ENCODE results near the gene NR3C1. TPM values are rescaled to one million over a fixed set of nuclear protein-coding genes. Genes with fewer than 3 reads are reported as not detected.

NR3C1 gene
- total RNA-seq, 1 donor from 2014 or later, result 62.2 TPM

- peaks cover 30% of the 10 kb centered on the region for H3K4me1 Mint-ChIP-seq
- H3K27me3 Mint-ChIP-seq, result no peaks in the 10 kb centered on the region
- intact Hi-C loops (cut with micrococcal nuclease), result loop anchor here (5.0 kb wide), 1 partner anchor 33 kb away; no protein-coding TSS in a partner anchor
- peaks cover 35% of the 10 kb centered on the region for H3K36me3 Mint-ChIP-seq (ENCODE audit: low read depth)
- no peak overlapping the region for H3K4me3 Mint-ChIP-seq
- H3K27ac Mint-ChIP-seq, result no peak overlapping the region
- DNase-seq, result no peak
- no peaks in the 10 kb centered on the region for H3K9me3 Mint-ChIP-seq
Measured at GRCh38 chr5:143318833-143319232, 84.7 kb downstream of the NR3C1 start.

GRCh38 chr5:143318270-143318669 is 85.2 kb downstream of the NR3C1 start:
- Mint-ChIP-seq H3K27me3 (no peaks in the 10 kb centered on the region), H3K36me3 (ENCODE audit: low read depth) (peaks cover 37% of the 10 kb centered on the region), H3K4me1 (peaks cover 30% of the 10 kb centered on the region), H3K4me3 (no peak overlapping the region), H3K9me3 (no peaks in the 10 kb centered on the region), H3K27ac (no peak overlapping the region)
- intact Hi-C loops (cut with micrococcal nuclease), result loop anchor here (5.0 kb wide), 1 partner anchor 34 kb away; no protein-coding TSS in a partner anchor
- no peak for DNase-seq

- Mint-ChIP-seq H3K4me3 (no peak overlapping the region), H3K4me1 (peaks cover 27% of the 10 kb centered on the region), H3K36me3 (ENCODE audit: low read depth) (peaks cover 34% of the 10 kb centered on the region), H3K27ac (no peak overlapping the region), H3K27me3 (no peaks in the 10 kb centered on the region), H3K9me3 (peaks cover 6% of the 10 kb centered on the region)
- intact Hi-C loops (cut with micrococcal nuclease), result loop anchor here (5.0 kb wide), 1 partner anchor 35 kb away; no protein-coding TSS in a partner anchor
- DNase-seq, result no peak
Measured at GRCh38 chr5:143316844-143317631, 86.4 kb downstream of the NR3C1 start.

- no peaks in the 10 kb centered on the region for H3K27me3 Mint-ChIP-seq
Measured at GRCh38 chr5:143316337-143316736, 87.1 kb downstream of the NR3C1 start.

GRCh38 chr5:143315929-143316328 is 87.6 kb downstream of the NR3C1 start:
- Mint-ChIP-seq H3K4me1 (peaks cover 32% of the 10 kb centered on the region), H3K36me3 (ENCODE audit: low read depth) (peaks cover 41% of the 10 kb centered on the region), H3K27me3 (no peaks in the 10 kb centered on the region), H3K4me3 (no peak overlapping the region), H3K27ac (no peak overlapping the region), H3K9me3 (peaks cover 6% of the 10 kb centered on the region)
- intact Hi-C loops (cut with micrococcal nuclease), result loop anchor here (5.0 kb wide), 1 partner anchor 36 kb away; no protein-coding TSS in a partner anchor
- DNase-seq, result peak; percentile 48

More at GRCh38 chr5:143316337-143316736, 87.1 kb downstream of the NR3C1 start:
- intact Hi-C loops (cut with micrococcal nuclease), result loop anchor here (5.0 kb wide), 1 partner anchor 36 kb away; no protein-coding TSS in a partner anchor
- Mint-ChIP-seq H3K4me3 (no peak overlapping the region), H3K27ac (no peak overlapping the region), H3K4me1 (peaks cover 34% of the 10 kb centered on the region), H3K9me3 (peaks cover 6% of the 10 kb centered on the region), H3K36me3 (ENCODE audit: low read depth) (peaks cover 39% of the 10 kb centered on the region)
- DNase-seq, result no peak

GRCh38 chr5:143315214-143315613 is 88.3 kb downstream of the NR3C1 start:
- Mint-ChIP-seq H3K27ac (no peak overlapping the region), H3K4me1 (peaks cover 30% of the 10 kb centered on the region), H3K4me3 (no peak overlapping the region), H3K27me3 (no peaks in the 10 kb centered on the region), H3K36me3 (ENCODE audit: low read depth) (peaks cover 43% of the 10 kb centered on the region), H3K9me3 (peaks cover 6% of the 10 kb centered on the region)
- intact Hi-C loops (cut with micrococcal nuclease), result loop anchor here (5.0 kb wide), 1 partner anchor 37 kb away; no protein-coding TSS in a partner anchor
- DNase-seq, result no peak

- Mint-ChIP-seq H3K36me3 (ENCODE audit: low read depth) (peaks cover 49% of the 10 kb centered on the region), H3K4me1 (peaks cover 33% of the 10 kb centered on the region), H3K27ac (peak overlapping the region; percentile 9), H3K4me3 (no peak overlapping the region), H3K27me3 (no peaks in the 10 kb centered on the region), H3K9me3 (peaks cover 6% of the 10 kb centered on the region)
- no peak for DNase-seq
- intact Hi-C loops (cut with micrococcal nuclease), result loop anchor here (5.0 kb wide), 2 partner anchors 38 to 88 kb away; partner anchors contain the start of gene NR3C1
Measured at GRCh38 chr5:143314659-143315058, 88.8 kb downstream of the NR3C1 start.

- Mint-ChIP-seq H3K9me3 (peaks cover 6% of the 10 kb centered on the region), H3K4me1 (peaks cover 34% of the 10 kb centered on the region), H3K27me3 (no peaks in the 10 kb centered on the region), H3K27ac (peak overlapping the region; percentile 35), H3K36me3 (ENCODE audit: low read depth) (peaks cover 52% of the 10 kb centered on the region), H3K4me3 (no peak overlapping the region)
- intact Hi-C loops (cut with micrococcal nuclease), result loop anchor here (5.0 kb wide), 1 partner anchor 88 kb away; the partner anchor contains the start of gene NR3C1
- no peak for DNase-seq
Measured at GRCh38 chr5:143314099-143314498, 89.4 kb downstream of the NR3C1 start.

GRCh38 chr5:143313298-143313852 is 90.1 kb downstream of the NR3C1 start:
- DNase-seq, result no peak
- no peak overlapping the region for H3K4me3 Mint-ChIP-seq
- peak overlapping the region; percentile 35 for H3K27ac Mint-ChIP-seq
- peaks cover 34% of the 10 kb centered on the region for H3K4me1 Mint-ChIP-seq
- H3K9me3 Mint-ChIP-seq, result peaks cover 10% of the 10 kb centered on the region
- no peaks in the 10 kb centered on the region for H3K27me3 Mint-ChIP-seq
- peaks cover 58% of the 10 kb centered on the region for H3K36me3 Mint-ChIP-seq (ENCODE audit: low read depth)
- intact Hi-C loops (cut with micrococcal nuclease), result loop anchor here (5.0 kb wide), 1 partner anchor 89 kb away; the partner anchor contains the start of gene NR3C1

GRCh38 chr5:143312822-143313221 is 90.7 kb downstream of the NR3C1 start:
- no peaks in the 10 kb centered on the region for H3K27me3 Mint-ChIP-seq
- no peak overlapping the region for H3K27ac Mint-ChIP-seq
- H3K9me3 Mint-ChIP-seq, result peaks cover 10% of the 10 kb centered on the region
- DNase-seq, result no peak
- peaks cover 62% of the 10 kb centered on the region for H3K36me3 Mint-ChIP-seq (ENCODE audit: low read depth)
- peaks cover 31% of the 10 kb centered on the region for H3K4me1 Mint-ChIP-seq
- H3K4me3 Mint-ChIP-seq, result no peak overlapping the region
- intact Hi-C loops (cut with micrococcal nuclease), result loop anchor here (5.0 kb wide), 1 partner anchor 89 kb away; the partner anchor contains the start of gene NR3C1

- no peak for DNase-seq
- Mint-ChIP-seq H3K27ac (peak overlapping the region; percentile 34), H3K9me3 (peaks cover 10% of the 10 kb centered on the region), H3K4me3 (no peak overlapping the region), H3K4me1 (peaks cover 29% of the 10 kb centered on the region), H3K36me3 (ENCODE audit: low read depth) (peaks cover 64% of the 10 kb centered on the region), H3K27me3 (no peaks in the 10 kb centered on the region)
- intact Hi-C loops (cut with micrococcal nuclease), result loop anchor here (5.0 kb wide), 1 partner anchor 90 kb away; the partner anchor contains the start of gene NR3C1
Measured at GRCh38 chr5:143311955-143312354, 91.5 kb downstream of the NR3C1 start.

GRCh38 chr5:143311428-143311827 is 92.1 kb downstream of the NR3C1 start:
- H3K9me3 Mint-ChIP-seq, result peaks cover 10% of the 10 kb centered on the region
- DNase-seq, result no peak
- intact Hi-C loops (cut with micrococcal nuclease), result loop anchor here (5.0 kb wide), 1 partner anchor 91 kb away; the partner anchor contains the start of gene NR3C1
- no peak overlapping the region for H3K4me3 Mint-ChIP-seq
- peak overlapping the region; percentile 34 for H3K27ac Mint-ChIP-seq
- H3K27me3 Mint-ChIP-seq, result no peaks in the 10 kb centered on the region
- H3K36me3 Mint-ChIP-seq (ENCODE audit: low read depth), result peaks cover 66% of the 10 kb centered on the region
- H3K4me1 Mint-ChIP-seq, result peaks cover 29% of the 10 kb centered on the region

GRCh38 chr5:143309661-143310431 is 93.6 kb downstream of the NR3C1 start:
- Mint-ChIP-seq H3K4me3 (no peak overlapping the region), H3K9me3 (peaks cover 12% of the 10 kb centered on the region), H3K4me1 (peaks cover 32% of the 10 kb centered on the region), H3K36me3 (ENCODE audit: low read depth) (peaks cover 80% of the 10 kb centered on the region), H3K27me3 (no peaks in the 10 kb centered on the region), H3K27ac (no peak overlapping the region)
- intact Hi-C loops (cut with micrococcal nuclease), result loop anchor here (5.0 kb wide), 1 partner anchor 92 kb away; the partner anchor contains the start of gene NR3C1
- DNase-seq, result no peak

Measured in activated CD4-positive, alpha-beta T cell treated with anti-CD3 and anti-CD28 coated beads, Interleukin-2, amount 10 ng/mL, durations not matched to agents 24 days and 14 days (primary cell).